HepG2 (cell line): ENCODE measurements around the gene CARD8. TPM values are rescaled to one million over a fixed set of nuclear protein-coding genes. Genes with fewer than 3 reads are reported as not detected.

ENCODE experiments used
- ATAC-seq: fragments of 200-7000 bp; cut with Tn5 transposase; 3 replicates; pipeline ENCODE4 v1.9.1; 2020; ENCODE audit warnings: mild to moderate bottlenecking, moderate library complexity
- BruUV-seq: library from RNA; stranded (reverse); fragments of 400-500 nt; replicated peaks from 2 replicates; lab custom pipeline; 2021; lab: Mats Ljungman, UMichigan
- CTCF ChIA-PET: fragments of 300-600 bp; formaldehyde crosslinking; extraction: SDS; loops from one replicate; lab custom pipeline; 2021; ENCODE audit warnings: low total read pairs, inconsistent platforms, low intra/inter-chr PET ratio; lab: Yijun Ruan, JAX
- POLR2A ChIA-PET: fragments of 350-600 bp; sonication (Branson Sonifier 250); formaldehyde crosslinking; loops from one replicate; lab custom pipeline; 2020; ENCODE audit warnings: antibody characterized with exemption, inconsistent platforms; lab: Yijun Ruan, JAX
- DNase-seq: peaks from one replicate; pipeline ENCODE4 v3.0.0-alpha.2; 2015; ENCODE audit warnings: low spot score
- FAIRE-seq: peaks from 3 replicates; lab custom pipeline; 2011; peaks lifted over from hg19 to GRCh38; lab: Jason Lieb, UNC
- H2AFZ ChIP-seq: one replicate; pipeline ENCODE4 v1.6.1; 2011; ENCODE audit warnings: low read length, inconsistent platforms
- H3K27ac ChIP-seq: fragments of 300-600 bp; 3 replicates; pipeline ENCODE4 v1.8.0; 2011; ENCODE audit warnings: mixed run types, mild to moderate bottlenecking, mixed read lengths, low read length, inconsistent platforms; ENCODE audit not compliant: insufficient read depth; ENCODE audit errors: extremely low read length
- H3K27me3 ChIP-seq, 2 experiments: fragments of 200-600 bp in 1 of 2; 2 replicates in 1 of 2; 3 replicates in 1 of 2; pipeline versions ENCODE4 v1.6.0 to v1.8.0; 2011; ENCODE audit warnings: low read length in 2 of 2, mild to moderate bottlenecking in 2 of 2, moderate library complexity in 2 of 2, inconsistent platforms in 1 of 2; ENCODE audit not compliant: insufficient read depth in 2 of 2, control insufficient read depth in 1 of 2
- H3K36me3 ChIP-seq, 2 experiments: fragments of 200-600 bp in 1 of 2; replicated peaks in 1 of 2; 2 replicates in 1 of 2; 3 replicates in 1 of 2; pipeline versions ENCODE4 v1.5.1 to v1.8.0; 2011; ENCODE audit warnings: low read length in 2 of 2, inconsistent platforms in 1 of 2; ENCODE audit not compliant: insufficient read depth in 2 of 2, control insufficient read depth in 1 of 2
- H3K4me1 ChIP-seq: 2 replicates; pipeline ENCODE4 v1.5.1; 2012; ENCODE audit warnings: low read length, inconsistent platforms; ENCODE audit not compliant: insufficient read depth
- H3K4me2 ChIP-seq: 2 replicates; pipeline ENCODE4 v1.6.0; 2011; ENCODE audit warnings: low read depth, low read length, inconsistent platforms
- H3K4me3 ChIP-seq, 3 experiments: fragments of 200-600 bp in 1 of 3; sonication (generic), shearing (Covaris generic) in 1 of 3; replicated peaks in 1 of 3; 2 replicates each; pipeline ENCODE4 v1.5.1; 2011 to 2016; ENCODE audit warnings: low read length in 3 of 3, inconsistent platforms in 2 of 3, low read depth in 2 of 3, mild to moderate bottlenecking in 2 of 3, control low read depth in 1 of 3, mixed read lengths in 1 of 3; ENCODE audit not compliant: insufficient read depth in 1 of 3
- H3K79me2 ChIP-seq: one replicate; pipeline ENCODE4 v1.6.1; 2011; ENCODE audit warnings: low read length, inconsistent platforms; ENCODE audit not compliant: insufficient read depth
- H3K9ac ChIP-seq: 2 replicates; pipeline ENCODE4 v1.6.0; 2011; ENCODE audit warnings: mild to moderate bottlenecking, low read depth, low read length, inconsistent platforms; ENCODE audit not compliant: insufficient read depth
- H3K9me3 ChIP-seq: 2 replicates; pipeline ENCODE4 v1.5.1; 2012; ENCODE audit warnings: mild to moderate bottlenecking, low read length
- H4K20me1 ChIP-seq: 2 replicates; pipeline ENCODE4 v1.6.0; 2011; ENCODE audit warnings: inconsistent platforms, mild to moderate bottlenecking, low read length, moderate library complexity; ENCODE audit not compliant: insufficient read depth
- ATRX ChIP-seq: sonication (generic); formaldehyde crosslinking; IDR thresholded peaks from 2 replicates; pipeline ENCODE4 v1.4.0; 2020; ENCODE audit warnings: missing genetic modification reagents, borderline replicate concordance
- E2F1 ChIP-seq: sonication (generic); formaldehyde crosslinking; IDR thresholded peaks from 2 replicates; pipeline ENCODE4 v1.5.0; 2020; ENCODE audit warnings: missing genetic modification reagents
- KLF6 ChIP-seq: IDR thresholded peaks from 2 replicates; pipeline ENCODE4 v1.8.0; 2016; ENCODE audit warnings: missing biosample characterization, missing genetic modification reagents
- MBNL3 ChIP-seq: fragments of 250-450 bp; sonication (Bioruptor Pico); conservative IDR thresholded peaks from 2 replicates; pipeline ENCODE4 v1.8.0; 2022; ENCODE audit warnings: mild to moderate bottlenecking, inconsistent platforms
- PRDM4 ChIP-seq: sonication (generic); formaldehyde crosslinking; IDR thresholded peaks from 2 replicates; pipeline ENCODE4 v1.9.0; 2021; ENCODE audit warnings: missing genetic modification reagents, borderline replicate concordance
- PTBP1 ChIP-seq: fragments of 200-400 bp; formaldehyde crosslinking; IDR thresholded peaks from 2 replicates; pipeline ENCODE4 v1.6.1; 2018; ENCODE audit warnings: low read length, low read depth; ENCODE audit not compliant: poor library complexity, severe bottlenecking
- RXRB ChIP-seq: IDR thresholded peaks from 2 replicates; pipeline ENCODE4 v1.6.1; 2016; ENCODE audit warnings: borderline replicate concordance, missing genetic modification reagents, missing compliant biosample characterization
- SNAPC5 ChIP-seq: sonication (generic); formaldehyde crosslinking; IDR thresholded peaks from 2 replicates; pipeline ENCODE4 v1.8.1; 2023; ENCODE audit warnings: mild to moderate bottlenecking, missing genetic modification reagents, borderline replicate concordance
- SRF ChIP-seq: IDR thresholded peaks from 2 replicates; pipeline ENCODE4 v1.6.1; 2011; ENCODE audit warnings: mild to moderate bottlenecking, low read depth, low read length, moderate library complexity
- USF2 ChIP-seq, 2 experiments: sonication (generic) in 1 of 2; formaldehyde crosslinking in 1 of 2; IDR thresholded peaks; 2 replicates each; pipeline versions ENCODE4 v1.5.1 to v1.6.1; 2011 to 2020; ENCODE audit warnings: borderline replicate concordance in 1 of 2, low read depth in 1 of 2, low read length in 1 of 2, mild to moderate bottlenecking in 1 of 2, missing genetic modification reagents in 1 of 2, moderate library complexity in 1 of 2
- XRCC5 ChIP-seq: fragments of 200-400 bp; formaldehyde crosslinking; optimal IDR thresholded peaks from 2 replicates; pipeline ENCODE3; 2017; ENCODE audit warnings: mild to moderate bottlenecking, low read length
- WGBS: methylation state at CpG from one replicate; pipeline ENCODE4 v1.1.6; 2017; ENCODE audit warnings: low lambda C conversion rate; 5-methylcytosine and 5-hydroxymethylcytosine counted together
- in situ Hi-C: cut with HindIII; loops from 2 replicates; pipeline ENCODE4 v1.10.0; 2017; ENCODE audit warnings: low pct_unique_long_range_greater_than_20kb; ENCODE audit not compliant: extremely low pct_ligation_motif_present
- intact Hi-C: fragments of 100-400 bp; cut with micrococcal nuclease; formaldehyde crosslinking; loops from one replicate; pipeline ENCODE4 v1.10.0; 2022; ENCODE audit not compliant: unreplicated experiment
- polyA plus RNA-seq, 8 experiments: library from polyadenylated mRNA; depleted of rRNA in 3 of 8; stranded (reverse) in 7 of 8; unstranded in 1 of 8; fragments of >200 nt; fragmentation: Illumina TruSeq in 4 of 8; extraction: Trizol in 4 of 8; gene quantifications; 2 replicates each; pipeline versions ENCODE4 v1.2.1 to v1.2.3, GENCODE V29; 2011 to 2016; ENCODE audit warnings: low read depth in 4 of 8, missing spikeins in 1 of 8, mixed read lengths in 1 of 8; ENCODE audit not compliant: insufficient read depth in 1 of 8
- total RNA-seq, 5 experiments: library from RNA; depleted of rRNA; stranded (reverse); fragments of >200 nt; fragmentation: Illumina TruSeq; extraction: Trizol; gene quantifications; 2 replicates each; pipeline ENCODE4 v1.2.3, GENCODE V29; 2016; ENCODE audit warnings: low read depth in 1 of 5

Gene CARD8
- total and polyA plus RNA-seq, 2 of the 13 experiments (the other 11 are each of a cell fraction or from before 2014, with no cell fraction given): 15.0 to 19.2 TPM

GRCh38 chr19:48190288-48190884, 65.3 kb downstream of the CARD8 start (continued):
- TF ChIP-seq USF2 (IDR thresholded peaks at IDR 0.05; ENCODE audit: low read depth, low read length) (0 out of 2 replicates have a peak, but pooled peaks have one; percentile 45), USF2 (CRISPR knock-in tag; IDR thresholded peaks at IDR 0.05; ENCODE audit: borderline replicate concordance) (no peak), XRCC5 (peak; percentile 24)

GRCh38 chr19:48186541-48186991, 69.1 kb downstream of the CARD8 start:
- in situ Hi-C loops: no loop called here
- POLR2A ChIA-PET: no interaction called here

More at GRCh38 chr19:48186541-48186991, 69.1 kb downstream of the CARD8 start:
- Histone ChIP-seq H3K36me3 (no peaks in the 10 kb centered on the region), H3K9ac (no peak overlapping the region), H3K4me3 (no peak overlapping the region), H3K9me3 (peaks cover 3% of the 10 kb centered on the region), H3K79me2 (no peaks in the 10 kb centered on the region), H4K20me1 (no peaks in the 10 kb centered on the region), H3K4me1 (no peaks in the 10 kb centered on the region), H2AFZ (no peak overlapping the region), H3K27me3 (no peaks in the 10 kb centered on the region), H3K27ac (no peak overlapping the region), H3K4me2 (no peak overlapping the region)
- no peak for FAIRE-seq
- intact Hi-C loops: no loop called here
- no TSS peak for BruUV-seq
- 92% methylated on average over 6 of the region's 8 CpGs for WGBS
- TF ChIP-seq PTBP1 (no peak), RXRB (CRISPR knock-in tag) (no peak), ATRX (CRISPR knock-in tag) (no peak), SNAPC5 (CRISPR knock-in tag) (no peak), KLF6 (CRISPR knock-in tag) (no peak), PRDM4 (CRISPR knock-in tag) (no peak), E2F1 (CRISPR knock-in tag) (no peak), MBNL3 (no peak), SRF (no peak)
- ATAC-seq: no peak
- DNase-seq: no peak
- CTCF ChIA-PET: no interaction called here
